HepG2 (cell line): ENCODE data around the gene CAGE1. TPM values are rescaled to one million over a fixed set of nuclear protein-coding genes. Genes with fewer than 3 reads are reported as not detected.

Experiments used
- CHD2 ChIP-seq: IDR thresholded peaks from 2 replicates; pipeline ENCODE4 v1.6.1; 2011; ENCODE audit warnings: low read depth, low read length, improper control_type of control experiment
- CREB3 ChIP-seq: sonication (generic); formaldehyde crosslinking; IDR thresholded peaks from 2 replicates; pipeline ENCODE4 v1.5.0; 2020; ENCODE audit warnings: missing genetic modification reagents
- DBP ChIP-seq: sonication (generic); formaldehyde crosslinking; IDR thresholded peaks from 2 replicates; pipeline ENCODE4 v1.4.0; 2020; ENCODE audit warnings: missing genetic modification reagents; ENCODE audit errors: not compliant biosample characterization
- EP300 ChIP-seq, 3 experiments: sonication (generic) in 1 of 3; formaldehyde crosslinking in 1 of 3; IDR thresholded peaks; 2 replicates each; pipeline versions ENCODE4 v1.5.1 to v1.6.1; 2011 to 2020; ENCODE audit warnings: low read depth in 2 of 3, low read length in 2 of 3, borderline replicate concordance in 1 of 3, improper control_type of control experiment in 1 of 3, mild to moderate bottlenecking in 1 of 3, missing genetic modification reagents in 1 of 3, moderate library complexity in 1 of 3
- PRDM15 ChIP-seq: sonication (generic); formaldehyde crosslinking; IDR thresholded peaks from 2 replicates; pipeline ENCODE4 v1.4.0; 2020; ENCODE audit warnings: missing genetic modification reagents
- SP4 ChIP-seq: sonication (generic); formaldehyde crosslinking; IDR thresholded peaks from 2 replicates; pipeline ENCODE4 v1.8.1; 2023; ENCODE audit warnings: mild to moderate bottlenecking, missing genetic modification reagents
- SP5 ChIP-seq: IDR thresholded peaks from 2 replicates; pipeline ENCODE4 v1.6.1; 2016; ENCODE audit warnings: low read depth, borderline replicate concordance
- ZBED4 ChIP-seq: sonication (generic); formaldehyde crosslinking; IDR thresholded peaks from 2 replicates; pipeline ENCODE4 v1.4.0; 2020; ENCODE audit warnings: missing genetic modification reagents, borderline replicate concordance
- ZBTB21 ChIP-seq: sonication (generic); formaldehyde crosslinking; IDR thresholded peaks from 2 replicates; pipeline ENCODE4 v1.4.0; 2020; ENCODE audit warnings: missing genetic modification reagents
- ZFP91 ChIP-seq: sonication (generic); formaldehyde crosslinking; IDR thresholded peaks from 2 replicates; pipeline ENCODE4 v1.9.0; 2022; ENCODE audit warnings: missing genetic modification reagents, mild to moderate bottlenecking, borderline replicate concordance
- ZNF281 ChIP-seq: sonication (generic); formaldehyde crosslinking; IDR thresholded peaks from 2 replicates; pipeline ENCODE4 v1.4.0; 2020; ENCODE audit warnings: missing genetic modification reagents, borderline replicate concordance
- ZNF7 ChIP-seq: IDR thresholded peaks from 2 replicates; pipeline ENCODE4 v1.6.1; 2016; ENCODE audit warnings: missing biosample characterization, missing genetic modification reagents
- ZNF713 ChIP-seq: sonication (generic); formaldehyde crosslinking; IDR thresholded peaks from 2 replicates; pipeline ENCODE4 v1.4.0; 2020; ENCODE audit warnings: mild to moderate bottlenecking, missing genetic modification reagents
- polyA plus RNA-seq, 8 experiments: library from polyadenylated mRNA; depleted of rRNA in 3 of 8; stranded (reverse) in 7 of 8; unstranded in 1 of 8; fragments of >200 nt; fragmentation: Illumina TruSeq in 4 of 8; extraction: Trizol in 4 of 8; gene quantifications; 2 replicates each; pipeline versions ENCODE4 v1.2.1 to v1.2.3, GENCODE V29; 2011 to 2016; ENCODE audit warnings: low read depth in 4 of 8, missing spikeins in 1 of 8, mixed read lengths in 1 of 8; ENCODE audit not compliant: insufficient read depth in 1 of 8
- total RNA-seq, 5 experiments: library from RNA; depleted of rRNA; stranded (reverse); fragments of >200 nt; fragmentation: Illumina TruSeq; extraction: Trizol; gene quantifications; 2 replicates each; pipeline ENCODE4 v1.2.3, GENCODE V29; 2016; ENCODE audit warnings: low read depth in 1 of 5

CAGE1 gene
- total and polyA plus RNA-seq, 2 of the 13 experiments (the other 11 are each of a cell fraction or from before 2014, with no cell fraction given), result 0.03 to 0.15 TPM

GRCh38 chr6:7424967-7425807 lies 35.6 kb upstream of the CAGE1 start (continued):
- no peak for TF ChIP-seq ZNF281
- no peak for TF ChIP-seq ZBED4 (CRISPR knock-in tag)
- TF ChIP-seq ZFP91 (CRISPR knock-in tag), result no peak
- TF ChIP-seq CREB3 (CRISPR knock-in tag), result no peak
- no peak for TF ChIP-seq EP300 (IDR thresholded peaks at IDR 0.05; ENCODE audit: low read depth in 2 of 2, low read length in 2 of 2)
- no peak for TF ChIP-seq EP300 (CRISPR knock-in tag; IDR thresholded peaks at IDR 0.05; ENCODE audit: borderline replicate concordance)
- TF ChIP-seq SP4 (CRISPR knock-in tag), result no peak
- no peak for TF ChIP-seq DBP (CRISPR knock-in tag)
- TF ChIP-seq SP5, result no peak; the same call in 1 of the 2 replicates
- no peak for TF ChIP-seq PRDM15 (CRISPR knock-in tag)
- no peak for TF ChIP-seq ZNF713 (CRISPR knock-in tag)
- TF ChIP-seq CHD2, result no peak
- TF ChIP-seq ZNF7, result no peak
- no peak for TF ChIP-seq ZBTB21
